Fibroblast of gingiva (primary cell): ENCODE data around the gene PCDHA4.
"Not testable (repeated sequence)": the region's sequence is repeated elsewhere in the genome, so short reads cannot be mapped to it uniquely, and the experiment has no call there.

Source experiments
- DNase-seq: peaks from one replicate; pipeline ENCODE4 v3.0.0-alpha.2; 2011; ENCODE audit warnings: low read depth

PCDHA4 gene

GRCh38 chr5:140806834-140807775 lies at the start of gene PCDHA4:
PCDHA4 (plus strand) TSS chr5:140807068.
- DNase-seq: no peak

- DNase-seq: no peak
Measured at GRCh38 chr5:140764177-140764973, 42.5 kb upstream of the PCDHA4 start.

GRCh38 chr5:140767444-140767843 lies 39.4 kb upstream of the PCDHA4 start:
- no peak for DNase-seq

- DNase-seq: no peak
Measured at GRCh38 chr5:140780512-140780911, 26.4 kb upstream of the PCDHA4 start.

- DNase-seq: no peak
Measured at GRCh38 chr5:140785905-140786686, 20.8 kb upstream of the PCDHA4 start, which contains the start of gene PCDHA1. PCDHA1 (plus strand) TSS chr5:140786140.

GRCh38 chr5:140787422-140787821 lies 19.4 kb upstream of the PCDHA4 start:
- not testable (repeated sequence) for DNase-seq

GRCh38 chr5:140787849-140788504 lies 18.9 kb upstream of the PCDHA4 start:
- not testable (repeated sequence) for DNase-seq

GRCh38 chr5:140791089-140791488 lies 15.8 kb upstream of the PCDHA4 start:
- DNase-seq: no peak

- no peak for DNase-seq
Measured at GRCh38 chr5:140794595-140795258, 12.1 kb upstream of the PCDHA4 start, which contains the start of gene PCDHA2. PCDHA2 (plus strand) TSS chr5:140794852.

GRCh38 chr5:140795259-140795641 lies 11.6 kb upstream of the PCDHA4 start:
- DNase-seq: no peak

- DNase-seq: not testable (repeated sequence)
Measured at GRCh38 chr5:140796072-140796717, 10.7 kb upstream of the PCDHA4 start.

- no peak for DNase-seq
Measured at GRCh38 chr5:140796718-140797095, 10.2 kb upstream of the PCDHA4 start.

GRCh38 chr5:140800816-140801493 lies 5.9 kb upstream of the PCDHA4 start, which contains the start of gene PCDHA3:
PCDHA3 (plus strand) TSS chr5:140801057.
- no peak for DNase-seq

GRCh38 chr5:140801494-140801841 lies 5.4 kb upstream of the PCDHA4 start:
- DNase-seq: no peak

GRCh38 chr5:140802381-140802780 lies 4.5 kb upstream of the PCDHA4 start:
- DNase-seq: not testable (repeated sequence)

- no peak for DNase-seq
Measured at GRCh38 chr5:140802781-140803271, 4.0 kb upstream of the PCDHA4 start.

- DNase-seq: not testable (repeated sequence)
Measured at GRCh38 chr5:140808241-140808888, 1.5 kb downstream of the PCDHA4 start.

GRCh38 chr5:140808889-140809291 lies 2.0 kb downstream of the PCDHA4 start:
- no peak for DNase-seq
